Measurements from ENCODE around the gene CUTC.

Gene CUTC

DNA sequence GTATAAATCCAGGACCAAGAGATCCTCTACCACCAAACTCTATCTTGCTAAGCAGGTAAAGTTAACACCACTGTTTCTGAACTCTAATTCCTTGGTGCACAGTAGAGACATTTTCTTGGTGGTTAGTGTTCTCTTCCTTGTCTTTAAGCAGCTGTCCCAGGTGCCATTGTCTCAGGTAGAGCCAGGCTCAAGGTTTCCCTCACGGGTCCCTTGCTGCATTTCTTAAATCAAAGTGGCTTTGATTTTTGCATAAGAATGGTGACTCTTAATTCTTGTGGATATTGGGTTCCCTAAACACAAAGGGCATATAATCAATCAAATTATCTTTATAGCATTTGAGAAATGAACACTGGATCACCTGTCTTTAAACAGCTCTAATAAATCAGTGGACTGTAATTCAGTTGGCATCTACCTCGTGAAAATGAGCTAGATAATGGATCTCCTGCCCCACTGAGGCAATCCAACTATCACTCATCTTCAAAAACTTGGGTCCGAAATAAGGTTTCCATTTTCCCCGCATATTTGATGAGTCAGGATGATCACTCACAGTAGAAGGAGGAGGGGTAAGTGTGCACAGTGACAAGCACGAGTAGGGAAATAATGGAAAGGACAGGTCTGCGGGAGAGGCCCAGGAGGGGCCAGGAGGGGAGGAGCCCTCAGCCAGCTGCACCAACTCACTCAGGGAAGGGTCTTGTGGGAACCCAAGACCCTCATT, 52.9 kb downstream of the CUTC start:
- no peak for DNase-seq

DNA sequence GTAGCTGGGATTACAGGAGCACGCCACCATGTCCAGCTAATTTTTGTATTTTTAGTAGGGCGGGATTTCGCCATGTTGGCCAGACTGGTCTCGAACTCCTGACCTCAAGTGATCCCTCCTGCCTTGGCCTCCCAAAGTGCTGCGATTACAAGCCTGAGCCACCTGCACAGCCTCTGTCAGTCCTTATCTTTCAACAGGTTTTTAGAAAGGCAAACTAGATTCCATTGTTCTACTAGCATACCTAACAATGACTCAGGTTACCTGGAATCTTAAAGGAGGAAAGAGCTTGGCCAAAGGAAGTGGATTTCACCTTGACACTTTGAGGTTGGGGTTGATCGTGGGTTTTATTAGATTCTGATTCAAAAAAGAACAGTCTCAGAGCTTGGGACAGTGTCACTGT, 53.6 kb downstream of the CUTC start:
- no peak for DNase-seq

DNA sequence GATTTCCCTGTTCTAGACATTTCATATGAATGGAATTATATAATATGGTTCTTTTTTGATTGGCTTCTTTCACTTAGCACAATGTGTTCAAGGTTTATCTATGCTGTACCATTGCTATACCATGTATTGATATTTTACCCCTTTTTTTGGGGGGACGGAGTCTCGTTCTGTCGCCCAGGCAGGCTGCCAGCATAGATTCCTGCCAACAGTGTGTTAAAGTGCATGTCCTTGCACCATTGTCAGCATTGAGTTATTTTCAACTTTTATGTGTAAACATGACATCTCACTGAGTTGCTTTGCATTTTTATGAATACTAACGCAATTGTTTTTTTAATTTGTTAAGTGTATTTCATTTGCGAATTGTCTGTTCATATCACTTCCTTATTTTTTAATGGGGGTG, 55.3 kb downstream of the CUTC start:
- DNase-seq, result no peak

DNA sequence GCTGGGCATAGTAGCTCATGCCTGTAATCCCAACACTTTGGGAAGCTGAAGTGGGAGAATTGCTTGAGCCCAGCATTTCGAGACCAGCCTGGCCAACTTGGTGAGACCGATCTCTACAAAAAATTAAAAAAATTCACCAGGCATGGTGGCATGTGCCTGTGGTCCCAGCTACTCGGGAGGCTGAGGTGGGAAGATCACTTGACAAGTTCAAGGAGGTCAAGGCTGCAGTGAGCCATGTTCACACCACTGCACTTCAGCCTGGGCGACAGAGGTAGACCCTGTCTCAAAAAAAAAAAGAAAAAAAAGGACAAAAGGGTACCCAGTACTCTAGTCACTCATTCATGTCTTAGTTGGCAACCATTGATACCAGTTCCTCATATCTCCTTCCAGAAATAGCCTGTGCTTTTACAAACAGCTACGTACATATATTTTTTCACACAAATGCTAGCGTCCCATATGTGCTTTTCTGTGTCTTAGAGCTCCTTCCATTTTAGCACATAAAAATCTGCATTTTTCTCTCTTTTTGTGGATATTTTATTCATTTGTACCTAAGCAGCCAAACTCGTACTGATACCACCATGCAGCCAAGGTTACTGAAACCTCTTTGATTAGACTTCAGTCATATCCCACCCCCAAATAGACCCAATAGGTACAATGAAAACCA, 55.9 kb downstream of the CUTC start:
- no peak for DNase-seq

DNA sequence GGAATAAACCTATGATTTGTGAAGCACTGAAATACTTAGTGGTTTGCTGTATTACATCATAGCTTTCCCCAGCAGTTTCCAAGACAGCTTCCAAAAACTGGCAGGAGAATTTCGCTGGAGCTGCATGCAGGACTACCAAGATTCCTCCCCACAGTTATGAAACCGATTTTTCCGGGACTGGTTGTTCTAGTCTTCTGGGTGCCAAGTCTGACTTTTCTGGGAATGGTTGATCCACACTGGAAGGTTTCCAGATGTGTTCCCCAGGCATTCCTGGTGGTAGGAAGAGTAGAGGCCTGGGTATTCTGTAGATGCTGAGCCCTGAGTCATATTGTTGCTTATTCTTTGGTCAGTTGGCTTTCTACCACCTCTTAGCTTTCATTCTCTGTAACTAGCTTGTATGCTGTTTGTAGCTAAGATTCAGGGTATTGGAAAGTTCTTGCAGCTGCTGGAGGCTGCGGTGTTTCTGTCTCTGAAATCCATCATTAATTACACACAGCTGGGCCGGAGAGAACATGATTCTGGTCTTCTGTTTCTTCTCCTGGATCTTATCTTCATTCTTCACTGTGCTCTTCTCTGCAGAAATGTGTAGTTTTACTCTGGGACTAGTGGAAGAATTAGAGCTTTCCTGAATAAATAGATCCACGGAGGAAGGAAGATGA, 56.7 kb downstream of the CUTC start:
- DNase-seq, result no peak

DNA sequence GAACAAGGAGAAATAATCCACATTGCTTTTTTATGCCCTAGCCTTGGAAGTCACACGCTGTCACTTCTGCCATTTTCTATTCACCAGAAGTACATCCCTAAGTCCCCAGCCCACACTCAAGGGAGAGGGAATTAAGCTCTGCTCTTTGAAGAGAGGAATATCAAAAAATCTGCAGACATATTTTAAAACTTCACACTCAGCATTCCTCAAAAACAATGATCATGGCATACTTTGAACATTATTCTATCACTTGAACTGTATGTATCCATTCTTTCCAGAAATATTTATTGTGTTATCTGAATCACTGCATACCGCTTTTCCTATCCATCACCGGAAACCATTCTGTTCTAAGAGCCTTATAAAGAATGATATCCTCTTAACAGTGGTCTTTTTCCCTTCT, 59.8 kb downstream of the CUTC start:
- no peak for DNase-seq

DNA sequence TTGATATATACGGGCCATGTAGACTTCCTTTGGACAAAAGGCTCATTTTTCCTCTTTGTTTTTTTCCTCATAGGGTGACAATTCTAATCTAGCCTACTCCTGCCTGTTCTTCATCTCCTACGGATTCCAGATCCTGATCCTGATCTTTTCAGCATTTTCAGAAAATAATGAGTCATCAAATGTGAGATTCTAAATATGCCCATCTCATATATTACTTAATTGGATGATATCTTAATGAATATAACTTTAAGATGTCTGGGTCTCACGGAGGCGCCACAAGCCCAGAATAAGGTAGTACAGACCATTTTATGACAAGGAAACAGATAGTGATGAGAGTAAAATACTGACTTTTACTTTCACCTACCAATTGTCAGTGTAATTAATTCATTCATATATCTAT, 61.8 kb downstream of the CUTC start:
- no peak for DNase-seq

DNA sequence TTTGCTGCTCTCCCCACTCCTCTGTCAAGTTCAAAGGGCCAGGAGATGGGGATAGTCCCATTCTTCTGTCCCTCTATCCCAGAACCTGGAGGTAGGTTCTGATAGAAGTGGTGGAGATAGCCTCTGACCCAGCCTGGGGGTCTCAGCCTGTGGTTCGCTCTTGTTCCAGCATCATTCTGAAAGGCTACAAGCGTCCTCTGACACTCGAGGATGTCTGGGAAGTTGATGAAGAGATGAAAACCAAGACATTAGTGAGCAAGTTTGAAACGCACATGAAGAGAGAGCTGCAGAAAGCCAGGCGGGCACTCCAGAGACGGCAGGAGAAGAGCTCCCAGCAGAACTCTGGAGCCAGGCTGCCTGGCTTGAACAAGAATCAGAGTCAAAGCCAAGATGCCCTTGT, 64.9 kb downstream of the CUTC start:
- no peak for DNase-seq

DNA sequence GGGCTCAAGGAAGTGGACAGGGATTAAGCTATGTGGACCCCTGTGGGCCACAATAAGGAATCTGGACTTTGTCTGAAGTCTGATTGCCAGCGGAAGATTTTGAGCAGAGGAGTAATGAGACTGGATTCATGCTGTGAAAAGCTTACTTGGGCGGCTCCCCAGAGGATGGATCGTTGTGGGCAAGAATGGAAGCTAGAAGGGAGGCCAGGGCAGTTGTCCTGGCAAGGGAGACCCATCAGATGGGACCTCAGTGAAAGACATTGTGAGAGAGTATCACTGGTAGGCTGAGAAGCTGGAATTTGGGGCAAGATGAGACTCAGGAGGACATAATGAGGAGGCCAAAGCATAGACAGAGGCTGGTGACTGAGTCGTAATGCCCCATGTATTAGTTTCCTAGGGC, 66.0 kb downstream of the CUTC start:
- no peak for DNase-seq

DNA sequence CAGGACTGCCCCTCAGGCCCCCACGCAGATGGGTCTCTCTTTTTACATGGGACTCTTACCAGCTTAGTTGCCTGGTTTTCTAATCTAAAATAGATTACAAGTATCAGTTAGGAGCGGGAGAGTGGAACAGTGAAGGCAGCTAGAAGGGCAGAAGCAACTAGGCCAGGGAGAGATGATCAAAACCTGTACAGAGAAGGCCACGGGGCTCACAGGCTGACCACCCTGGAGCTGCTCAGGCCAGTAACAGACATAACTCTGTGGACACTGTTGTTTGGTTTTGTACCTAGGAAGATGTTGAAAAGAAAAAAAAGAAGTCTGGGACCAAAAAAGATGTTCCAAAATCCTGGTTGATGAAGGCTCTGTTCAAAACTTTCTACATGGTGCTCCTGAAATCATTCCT, 66.9 kb downstream of the CUTC start:
- no peak for DNase-seq

DNA sequence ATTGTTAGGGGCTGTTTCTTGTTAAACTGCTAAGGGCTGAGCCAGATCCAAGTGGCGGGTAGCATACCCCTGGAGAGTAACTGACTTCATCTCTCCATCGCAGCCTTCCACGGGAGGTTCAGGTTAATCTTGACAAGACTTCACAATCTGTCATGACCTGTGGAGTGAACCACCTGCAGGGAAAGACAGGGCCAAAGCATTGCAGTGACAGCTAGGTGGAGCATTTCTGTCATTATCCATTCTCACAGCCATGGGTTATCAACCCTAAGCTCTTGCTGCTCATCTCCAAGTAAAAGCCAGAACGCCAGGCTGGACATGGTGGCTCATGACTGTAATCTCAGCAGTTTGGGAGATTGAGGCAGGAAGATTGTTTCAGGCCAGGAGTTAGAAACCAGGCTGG, 67.6 kb downstream of the CUTC start:
- no peak for DNase-seq

DNA sequence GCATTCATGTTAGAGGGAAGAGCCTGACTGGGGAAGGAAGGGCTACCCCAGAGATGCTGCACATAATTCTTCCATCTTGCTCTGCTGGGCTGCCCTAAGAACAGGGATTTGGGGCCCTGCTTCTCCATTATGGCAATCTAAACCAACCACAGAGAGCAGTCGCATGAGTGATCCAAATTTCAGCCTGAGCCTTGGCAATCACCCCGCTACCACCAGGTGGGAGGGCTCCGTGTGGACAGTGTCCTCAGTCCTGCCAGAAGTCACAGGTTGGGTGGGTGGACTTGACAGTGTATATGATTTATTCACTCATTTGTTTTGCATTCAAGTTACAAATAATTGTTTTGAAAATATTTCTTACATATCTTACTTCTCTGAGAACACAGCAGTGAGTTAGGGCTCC, 72.4 kb downstream of the CUTC start:
- DNase-seq, result no peak

DNA sequence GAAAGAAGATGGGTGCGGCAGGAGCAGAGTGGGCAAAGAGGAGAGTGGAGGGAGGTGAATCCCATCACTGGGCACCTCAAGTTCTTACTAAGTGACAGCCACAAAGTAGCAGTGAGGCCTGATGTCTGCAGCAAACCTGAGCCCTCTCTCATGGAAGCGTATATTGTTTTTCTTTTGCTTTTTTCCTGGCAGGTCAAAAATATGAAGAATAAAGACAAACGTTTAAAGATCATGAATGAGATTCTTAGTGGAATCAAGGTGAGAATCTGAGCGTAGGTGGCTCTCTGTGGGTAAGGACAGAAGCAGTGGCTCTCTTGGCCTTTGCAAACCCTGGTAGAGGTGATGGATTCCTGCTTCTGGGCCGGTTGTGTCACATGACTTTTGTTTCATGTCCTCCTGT, 73.2 kb downstream of the CUTC start:
- no peak for DNase-seq
